ENCODE data around the gene CEP41.

- TF ChIP-seq CTCF (IDR thresholded peaks at IDR 0.05) = no peak
- TF ChIP-seq POLR2A (IDR thresholded peaks at IDR 0.05) = no peak
- TF ChIP-seq EP300 (IDR thresholded peaks at IDR 0.05) = no peak
Measured at GRCh38 chr7:130367836-130368746, 72.7 kb downstream of the CEP41 start.
